GM23338 (cell line): ENCODE measurements around the gene ZNF860. TPM values are rescaled to one million over a fixed set of nuclear protein-coding genes. Genes with fewer than 3 reads are reported as not detected.
A peak's percentile ranks its signal among the peaks of the same experiment; 100 is the strongest.

Experiments
- ATAC-seq: fragments of 200-7000 bp; cut with Tn5 transposase; 3 replicates; pipeline ENCODE4 v1.9.1; 2020
- DNase-seq: peaks from one replicate; pipeline ENCODE4 v3.0.0-alpha.2; 2015; ENCODE audit warnings: low spot score
- H2AFZ ChIP-seq: fragments of 200-600 bp; sonication (generic); 2 replicates; pipeline ENCODE4 v1.8.0; 2016; ENCODE audit warnings: antibody characterized with exemption, mild to moderate bottlenecking, moderate library complexity
- H3F3A ChIP-seq: fragments of 200-600 bp; sonication (generic); replicated peaks from 2 replicates; pipeline ENCODE4 v1.8.0; 2017; ENCODE audit warnings: antibody characterized with exemption, mixed run types, low read depth
- H3K27ac ChIP-seq: fragments of 200-600 bp; sonication (generic); 2 replicates; pipeline ENCODE4 v1.6.1; 2016; ENCODE audit warnings: low read depth
- H3K27me3 ChIP-seq: fragments of 200-600 bp; sonication (generic); 2 replicates; pipeline ENCODE4 v1.8.0; 2016; ENCODE audit warnings: mild to moderate bottlenecking, mixed run types, moderate library complexity; ENCODE audit not compliant: insufficient read depth
- H3K36me3 ChIP-seq: fragments of 200-600 bp; sonication (generic); 2 replicates; pipeline ENCODE4 v1.8.0; 2016; ENCODE audit warnings: mild to moderate bottlenecking; ENCODE audit not compliant: insufficient read depth
- H3K4me1 ChIP-seq: fragments of 200-600 bp; sonication (generic); 2 replicates; pipeline ENCODE4 v1.8.0; 2016; ENCODE audit warnings: mild to moderate bottlenecking, moderate library complexity; ENCODE audit not compliant: insufficient read depth
- H3K4me2 ChIP-seq: fragments of 200-600 bp; sonication (generic); 2 replicates; pipeline ENCODE4 v1.7.1; 2017; ENCODE audit warnings: mixed run types
- H3K4me3 ChIP-seq: fragments of 200-600 bp; sonication (generic); 2 replicates; pipeline ENCODE4 v1.6.1; 2016; ENCODE audit warnings: mixed run types
- H3K79me2 ChIP-seq: fragments of 200-600 bp; sonication (generic); replicated peaks from 2 replicates; pipeline ENCODE4 v1.8.0; 2017; ENCODE audit warnings: mild to moderate bottlenecking; ENCODE audit not compliant: insufficient read depth
- H3K9me2 ChIP-seq: fragments of 200-600 bp; sonication (generic); 2 replicates; pipeline ENCODE4 v1.8.0; 2017; ENCODE audit not compliant: insufficient read depth
- H4K20me1 ChIP-seq: fragments of 200-600 bp; sonication (generic); replicated peaks from 2 replicates; pipeline ENCODE4 v1.8.0; 2017; ENCODE audit warnings: mild to moderate bottlenecking; ENCODE audit not compliant: insufficient read depth
- H3K27ac Mint-ChIP-seq: 2 replicates; pipeline ENCODE4 v1.8.0; 2020; ENCODE audit warnings: inconsistent platforms, mild to moderate bottlenecking, moderate library complexity, mixed read lengths
- H3K27me3 Mint-ChIP-seq: 3 replicates; pipeline ENCODE4 v1.8.0; 2022; ENCODE audit warnings: low read depth, mild to moderate bottlenecking, moderate library complexity, mixed read lengths, inconsistent platforms; ENCODE audit not compliant: insufficient read depth, poor library complexity
- H3K36me3 Mint-ChIP-seq: 3 replicates; pipeline ENCODE4 v1.8.0; 2021; ENCODE audit warnings: low read depth, mild to moderate bottlenecking, inconsistent platforms, moderate library complexity, mixed read lengths
- H3K4me1 Mint-ChIP-seq: 3 replicates; pipeline ENCODE4 v1.8.0; 2020; ENCODE audit warnings: mild to moderate bottlenecking, inconsistent platforms, mixed read lengths
- H3K4me3 Mint-ChIP-seq: 3 replicates; pipeline ENCODE4 v1.8.0; 2021; ENCODE audit warnings: moderate library complexity, mild to moderate bottlenecking, inconsistent platforms, mixed read lengths
- H3K9me3 Mint-ChIP-seq: 3 replicates; pipeline ENCODE4 v1.8.0; 2020; ENCODE audit warnings: moderate library complexity, mild to moderate bottlenecking, inconsistent platforms, mixed read lengths
- JUNB ChIP-seq: IDR thresholded peaks from one replicate; pipeline ENCODE4 v1.6.1; 2016; ENCODE audit warnings: antibody characterized with exemption; ENCODE audit not compliant: unreplicated experiment
- ZNF114 ChIP-seq: fragments of 250-450 bp; sonication (Bioruptor Pico); IDR thresholded peaks from 2 replicates; pipeline ENCODE4 v1.5.0; 2020; ENCODE audit warnings: mild to moderate bottlenecking, moderate library complexity
- ZNF331 ChIP-seq: fragments of 250-450 bp; sonication (Bioruptor Pico); IDR thresholded peaks from 2 replicates; pipeline ENCODE4 v1.5.0; 2020; ENCODE audit warnings: low read depth, mild to moderate bottlenecking, moderate library complexity
- polyA plus RNA-seq: library from polyadenylated mRNA; unstranded; fragments of >200 nt; fragmentation: Nextera tagmentation; extraction: Ambion mirVana; gene quantifications from 2 replicates; pipeline ENCODE4 v1.2.1, GENCODE V29; 2016
- total RNA-seq: library from RNA; depleted of rRNA; stranded (reverse); fragments of >200 nt; shearing (Covaris generic); gene quantifications from 2 replicates; pipeline ENCODE4 v1.2.3, GENCODE V29; 2014
- TF ChIP-seq, protein P1 (sequence below): fragments of 250-450 bp; sonication (Bioruptor Pico); IDR thresholded peaks from 2 replicates; pipeline ENCODE4 v1.5.0; 2020; ENCODE audit warnings: mild to moderate bottlenecking, moderate library complexity
- TF ChIP-seq, protein P2 (sequence below): IDR thresholded peaks from 2 replicates; pipeline ENCODE4 v1.6.1; 2016; ENCODE audit warnings: antibody characterized with exemption

ZNF860 gene
- total and polyA plus RNA-seq, 2 experiments from 2014 or later: 5.2 to 12.4 TPM

DNA sequence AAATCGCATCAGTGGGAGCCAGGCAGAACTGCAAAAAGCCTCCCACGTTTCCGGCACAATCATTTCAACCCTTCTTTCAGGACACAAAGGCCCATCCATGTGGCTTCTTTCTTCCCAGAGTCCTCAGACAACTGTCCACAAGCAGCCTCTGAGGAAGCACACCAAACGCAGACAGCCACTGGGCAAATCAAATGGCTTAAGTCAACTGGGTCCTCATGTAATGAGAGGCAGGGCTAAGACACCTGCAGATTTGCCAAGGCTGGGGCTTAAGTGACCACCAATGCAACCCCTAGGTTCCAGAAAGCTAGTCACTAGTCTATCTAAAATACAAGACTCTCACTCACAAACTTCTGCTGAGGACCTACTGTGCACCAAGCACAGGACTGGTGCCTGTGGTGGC lies 8.5 kb upstream of the ZNF860 start:
- H3K27me3 ChIP-seq: no peaks in the 10 kb centered on the region
- peaks cover 18% of the 10 kb centered on the region for H3K36me3 Mint-ChIP-seq
- TF ChIP-seq ZNF331 (CRISPR knock-in tag) (no peak), JUNB (no peak), ZNF114 (CRISPR knock-in tag) (no peak)
- TF ChIP-seq, protein P1, sequence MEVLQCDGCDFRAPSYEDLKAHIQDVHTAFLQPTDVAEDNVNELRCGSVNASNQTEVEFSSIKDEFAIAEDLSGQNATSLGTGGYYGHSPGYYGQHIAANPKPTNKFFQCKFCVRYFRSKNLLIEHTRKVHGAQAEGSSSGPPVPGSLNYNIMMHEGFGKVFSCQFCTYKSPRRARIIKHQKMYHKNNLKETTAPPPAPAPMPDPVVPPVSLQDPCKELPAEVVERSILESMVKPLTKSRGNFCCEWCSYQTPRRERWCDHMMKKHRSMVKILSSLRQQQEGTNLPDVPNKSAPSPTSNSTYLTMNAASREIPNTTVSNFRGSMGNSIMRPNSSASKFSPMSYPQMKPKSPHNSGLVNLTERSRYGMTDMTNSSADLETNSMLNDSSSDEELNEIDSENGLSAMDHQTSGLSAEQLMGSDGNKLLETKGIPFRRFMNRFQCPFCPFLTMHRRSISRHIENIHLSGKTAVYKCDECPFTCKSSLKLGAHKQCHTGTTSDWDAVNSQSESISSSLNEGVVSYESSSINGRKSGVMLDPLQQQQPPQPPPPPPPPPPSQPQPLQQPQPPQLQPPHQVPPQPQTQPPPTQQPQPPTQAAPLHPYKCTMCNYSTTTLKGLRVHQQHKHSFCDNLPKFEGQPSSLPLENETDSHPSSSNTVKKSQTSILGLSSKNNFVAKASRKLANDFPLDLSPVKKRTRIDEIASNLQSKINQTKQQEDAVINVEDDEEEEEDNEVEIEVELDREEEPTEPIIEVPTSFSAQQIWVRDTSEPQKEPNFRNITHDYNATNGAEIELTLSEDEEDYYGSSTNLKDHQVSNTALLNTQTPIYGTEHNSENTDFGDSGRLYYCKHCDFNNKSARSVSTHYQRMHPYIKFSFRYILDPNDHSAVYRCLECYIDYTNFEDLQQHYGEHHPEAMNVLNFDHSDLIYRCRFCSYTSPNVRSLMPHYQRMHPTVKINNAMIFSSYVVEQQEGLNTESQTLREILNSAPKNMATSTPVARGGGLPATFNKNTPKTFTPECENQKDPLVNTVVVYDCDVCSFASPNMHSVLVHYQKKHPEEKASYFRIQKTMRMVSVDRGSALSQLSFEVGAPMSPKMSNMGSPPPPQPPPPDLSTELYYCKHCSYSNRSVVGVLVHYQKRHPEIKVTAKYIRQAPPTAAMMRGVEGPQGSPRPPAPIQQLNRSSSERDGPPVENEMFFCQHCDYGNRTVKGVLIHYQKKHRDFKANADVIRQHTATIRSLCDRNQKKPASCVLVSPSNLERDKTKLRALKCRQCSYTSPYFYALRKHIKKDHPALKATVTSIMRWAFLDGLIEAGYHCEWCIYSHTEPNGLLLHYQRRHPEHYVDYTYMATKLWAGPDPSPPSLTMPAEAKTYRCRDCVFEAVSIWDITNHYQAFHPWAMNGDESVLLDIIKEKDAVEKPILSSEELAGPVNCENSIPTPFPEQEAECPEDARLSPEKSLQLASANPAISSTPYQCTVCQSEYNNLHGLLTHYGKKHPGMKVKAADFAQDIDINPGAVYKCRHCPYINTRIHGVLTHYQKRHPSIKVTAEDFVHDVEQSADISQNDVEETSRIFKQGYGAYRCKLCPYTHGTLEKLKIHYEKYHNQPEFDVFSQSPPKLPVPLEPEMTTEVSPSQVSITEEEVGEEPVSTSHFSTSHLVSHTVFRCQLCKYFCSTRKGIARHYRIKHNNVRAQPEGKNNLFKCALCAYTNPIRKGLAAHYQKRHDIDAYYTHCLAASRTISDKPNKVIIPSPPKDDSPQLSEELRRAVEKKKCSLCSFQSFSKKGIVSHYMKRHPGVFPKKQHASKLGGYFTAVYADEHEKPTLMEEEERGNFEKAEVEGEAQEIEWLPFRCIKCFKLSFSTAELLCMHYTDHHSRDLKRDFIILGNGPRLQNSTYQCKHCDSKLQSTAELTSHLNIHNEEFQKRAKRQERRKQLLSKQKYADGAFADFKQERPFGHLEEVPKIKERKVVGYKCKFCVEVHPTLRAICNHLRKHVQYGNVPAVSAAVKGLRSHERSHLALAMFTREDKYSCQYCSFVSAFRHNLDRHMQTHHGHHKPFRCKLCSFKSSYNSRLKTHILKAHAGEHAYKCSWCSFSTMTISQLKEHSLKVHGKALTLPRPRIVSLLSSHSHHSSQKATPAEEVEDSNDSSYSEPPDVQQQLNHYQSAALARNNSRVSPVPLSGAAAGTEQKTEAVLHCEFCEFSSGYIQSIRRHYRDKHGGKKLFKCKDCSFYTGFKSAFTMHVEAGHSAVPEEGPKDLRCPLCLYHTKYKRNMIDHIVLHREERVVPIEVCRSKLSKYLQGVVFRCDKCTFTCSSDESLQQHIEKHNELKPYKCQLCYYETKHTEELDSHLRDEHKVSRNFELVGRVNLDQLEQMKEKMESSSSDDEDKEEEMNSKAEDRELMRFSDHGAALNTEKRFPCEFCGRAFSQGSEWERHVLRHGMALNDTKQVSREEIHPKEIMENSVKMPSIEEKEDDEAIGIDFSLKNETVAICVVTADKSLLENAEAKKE (CRISPR knock-in tag): no peak
- TF ChIP-seq, protein P2, sequence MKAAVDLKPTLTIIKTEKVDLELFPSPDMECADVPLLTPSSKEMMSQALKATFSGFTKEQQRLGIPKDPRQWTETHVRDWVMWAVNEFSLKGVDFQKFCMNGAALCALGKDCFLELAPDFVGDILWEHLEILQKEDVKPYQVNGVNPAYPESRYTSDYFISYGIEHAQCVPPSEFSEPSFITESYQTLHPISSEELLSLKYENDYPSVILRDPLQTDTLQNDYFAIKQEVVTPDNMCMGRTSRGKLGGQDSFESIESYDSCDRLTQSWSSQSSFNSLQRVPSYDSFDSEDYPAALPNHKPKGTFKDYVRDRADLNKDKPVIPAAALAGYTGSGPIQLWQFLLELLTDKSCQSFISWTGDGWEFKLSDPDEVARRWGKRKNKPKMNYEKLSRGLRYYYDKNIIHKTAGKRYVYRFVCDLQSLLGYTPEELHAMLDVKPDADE: no peak
- DNase-seq (no peak), ATAC-seq (no peak)
- H3K27ac Mint-ChIP-seq: peak overlapping the region; percentile 88
- peak overlapping the region; percentile 61; the same call in 1 of the 2 replicates for H3K27ac ChIP-seq
- H3K4me3 Mint-ChIP-seq: no peak overlapping the region
- H4K20me1 ChIP-seq: peaks cover 7% of the 10 kb centered on the region; the same call in 1 of the 2 replicates
- H3K79me2 ChIP-seq: peaks cover 100% of the 10 kb centered on the region
- H3K4me1 Mint-ChIP-seq: peaks cover 71% of the 10 kb centered on the region
- H2AFZ ChIP-seq: no peak overlapping the region
- peaks cover 81% of the 10 kb centered on the region for H3K4me1 ChIP-seq
- H3K4me2 ChIP-seq: peak overlapping the region; percentile 9
- H3K9me2 ChIP-seq: no peaks in the 10 kb centered on the region
- H3K9me3 Mint-ChIP-seq: no peaks in the 10 kb centered on the region
- H3K27me3 Mint-ChIP-seq: peaks cover 5% of the 10 kb centered on the region
- no peaks in the 10 kb centered on the region for H3K36me3 ChIP-seq
- H3F3A ChIP-seq: 0 out of 2 replicates have a peak, but pooled peaks cover 6% of the 10 kb centered on the region
- H3K4me3 ChIP-seq: no peak overlapping the region
